HG03521 (cell line): ENCODE results near the gene MVB12B.
"Not testable (repeated sequence)": the region's sequence is repeated elsewhere in the genome, so short reads cannot be mapped to it uniquely, and the experiment has no call there.

Experiments used
- ATAC-seq: cut with Tn5 transposase; IDR thresholded peaks from one replicate; pipeline ENCODE4 v1.9.1; 2021; ENCODE audit warnings: mild to moderate bottlenecking, moderate library complexity; ENCODE audit not compliant: unreplicated experiment

MVB12B gene

DNA sequence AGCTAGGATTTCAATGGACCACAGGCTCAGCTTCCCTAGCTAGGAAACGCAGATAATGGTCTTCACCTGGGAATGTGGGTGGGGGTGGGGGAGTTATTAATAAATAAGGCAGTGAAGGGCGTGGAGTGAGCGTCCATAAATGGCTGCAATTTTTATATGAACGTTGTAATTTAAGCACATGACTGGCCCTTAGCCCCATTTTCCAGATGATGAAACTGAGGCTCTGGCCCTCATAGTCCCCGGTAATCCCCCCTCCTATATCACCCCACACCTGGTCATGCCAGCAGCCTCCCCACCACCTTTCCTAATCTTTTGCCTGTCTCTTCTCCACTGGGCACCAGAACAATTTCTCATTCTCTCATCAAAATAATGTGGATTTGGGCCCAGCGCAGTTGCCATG lies 225.2 kb downstream of the MVB12B start:
- ATAC-seq = no peak

DNA sequence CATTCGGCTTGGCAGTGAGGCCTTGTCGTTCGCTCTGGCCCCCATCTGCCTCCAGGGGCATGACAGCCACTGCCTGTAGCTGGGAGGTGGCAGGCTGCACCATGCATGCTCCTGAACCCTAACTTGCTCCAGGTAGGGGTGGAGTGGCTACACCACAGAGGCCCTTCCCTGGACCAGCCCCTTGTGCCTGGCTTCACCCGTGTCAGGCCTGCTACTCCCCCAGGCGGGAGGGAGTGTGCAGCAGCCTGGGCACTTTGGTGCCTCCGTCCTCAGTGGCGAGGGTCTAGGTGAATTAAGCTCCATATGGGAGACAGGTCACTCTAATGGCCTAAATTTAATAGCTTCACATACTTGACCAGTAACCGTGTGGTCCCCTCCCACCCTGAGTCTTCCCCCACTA lies 227.7 kb downstream of the MVB12B start:
- ATAC-seq = no peak

DNA sequence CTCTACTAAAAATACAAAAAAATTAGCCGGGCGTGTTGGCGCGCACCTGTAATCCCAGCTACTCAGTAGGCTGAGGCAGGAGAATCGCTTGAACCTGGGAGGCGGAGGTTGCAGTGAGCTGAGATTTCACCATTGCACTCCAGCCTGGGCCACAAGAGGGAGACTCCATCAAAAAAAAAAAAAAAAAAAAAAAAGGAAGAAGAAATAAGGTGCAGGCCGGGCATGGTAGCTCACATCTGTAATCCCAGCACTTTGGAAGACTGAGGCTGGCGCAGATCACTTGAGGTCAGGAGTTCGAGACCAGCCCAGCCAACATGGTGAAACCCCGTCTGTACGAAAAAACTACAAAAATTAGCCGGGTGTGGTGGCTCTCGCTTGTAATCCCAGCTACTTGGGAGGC lies 228.8 kb downstream of the MVB12B start:
- ATAC-seq = not testable (repeated sequence)
